ENCODE results near the gene GSK3B.

DNA sequence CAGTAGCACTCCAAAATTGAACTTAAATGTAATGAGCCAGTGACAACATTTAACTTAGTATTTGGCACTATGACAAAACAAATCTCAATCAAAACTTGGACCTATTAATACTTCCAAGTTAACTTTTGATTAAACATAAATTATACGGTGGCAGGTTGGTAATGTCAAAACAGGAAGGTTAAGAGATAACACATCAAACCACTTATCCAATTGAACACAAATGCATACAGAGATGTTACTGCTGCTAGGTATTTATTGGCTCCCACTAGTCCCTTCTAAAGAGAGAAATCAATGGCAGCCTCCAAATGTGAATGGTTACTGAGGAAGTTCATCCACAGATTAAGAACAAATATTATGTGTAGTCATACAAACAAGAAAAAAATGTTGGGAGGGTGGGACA is 1.8 kb downstream of the GSK3B start:
- no peak for TF ChIP-seq CTCF (IDR thresholded peaks at IDR 0.05; ENCODE audit: borderline replicate concordance, extremely low read depth, low read length, poor library complexity, severe bottlenecking)
- no peak for TF ChIP-seq EZH2 (IDR thresholded peaks at IDR 0.05; ENCODE audit: borderline replicate concordance, low read depth, low read length, severe bottlenecking)

Data from DND-41 (cell line).